OCI-LY3 (cell line): ENCODE data around the gene OR14C36.

Experiments
- EZH2phosphoT487 ChIP-seq: fragments of 200-600 bp; shearing (Covaris generic); IDR thresholded peaks from 2 replicates; pipeline ENCODE4 v1.6.1; 2018; ENCODE audit warnings: antibody characterized with exemption, mixed run types, low read depth
- TF ChIP-seq, protein P1 (sequence below): fragments of 200-600, 300-600 bp; sonication (generic); IDR thresholded peaks from 2 replicates; pipeline ENCODE4 v1.5.1; 2014; ENCODE audit warnings: antibody characterized with exemption, low read length, low read depth

DNA sequence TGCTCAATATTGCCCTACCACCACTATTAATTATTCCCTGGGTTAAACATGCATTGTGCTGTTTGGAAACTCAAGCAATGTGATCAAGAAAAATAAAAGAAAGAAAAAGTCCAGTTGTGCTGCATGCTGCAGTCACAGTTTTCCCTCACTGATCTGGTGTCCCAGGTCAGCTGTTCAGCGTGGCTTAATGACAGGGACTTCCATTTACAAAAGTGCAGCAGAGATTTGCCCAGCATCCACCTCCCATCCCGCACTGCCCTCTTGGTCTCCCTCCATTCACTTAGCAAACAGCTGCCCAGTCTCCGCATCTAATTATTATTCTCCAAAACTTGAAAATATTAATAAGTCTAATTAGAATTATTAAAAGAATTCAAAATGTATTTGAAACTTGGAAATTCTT lies 10.8 kb downstream of the OR14C36 start:
- TF ChIP-seq, protein P1, sequence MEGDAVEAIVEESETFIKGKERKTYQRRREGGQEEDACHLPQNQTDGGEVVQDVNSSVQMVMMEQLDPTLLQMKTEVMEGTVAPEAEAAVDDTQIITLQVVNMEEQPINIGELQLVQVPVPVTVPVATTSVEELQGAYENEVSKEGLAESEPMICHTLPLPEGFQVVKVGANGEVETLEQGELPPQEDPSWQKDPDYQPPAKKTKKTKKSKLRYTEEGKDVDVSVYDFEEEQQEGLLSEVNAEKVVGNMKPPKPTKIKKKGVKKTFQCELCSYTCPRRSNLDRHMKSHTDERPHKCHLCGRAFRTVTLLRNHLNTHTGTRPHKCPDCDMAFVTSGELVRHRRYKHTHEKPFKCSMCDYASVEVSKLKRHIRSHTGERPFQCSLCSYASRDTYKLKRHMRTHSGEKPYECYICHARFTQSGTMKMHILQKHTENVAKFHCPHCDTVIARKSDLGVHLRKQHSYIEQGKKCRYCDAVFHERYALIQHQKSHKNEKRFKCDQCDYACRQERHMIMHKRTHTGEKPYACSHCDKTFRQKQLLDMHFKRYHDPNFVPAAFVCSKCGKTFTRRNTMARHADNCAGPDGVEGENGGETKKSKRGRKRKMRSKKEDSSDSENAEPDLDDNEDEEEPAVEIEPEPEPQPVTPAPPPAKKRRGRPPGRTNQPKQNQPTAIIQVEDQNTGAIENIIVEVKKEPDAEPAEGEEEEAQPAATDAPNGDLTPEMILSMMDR = no peak
- no peak for TF ChIP-seq EZH2phosphoT487
